Inflammatory macrophage (primary cell): ENCODE data around the gene SPACA9.
A peak's percentile ranks its signal among the peaks of the same experiment; 100 is the strongest.

Source experiments
- DNase-seq, 2 donors: peaks; one replicate each; pipeline ENCODE4 v3.0.0-alpha.2; 2020 to 2022
- total RNA-seq, 18 experiments: gene quantifications; one replicate each; lab custom pipeline; 2026; ENCODE audit warnings: mixed read lengths in 6 of 18, inconsistent platforms in 2 of 18; lab: John Stamatoyannopoulos, UW

Gene SPACA9
- total RNA-seq, result 0.46 to 1.8 (median 1.3) reads per million in 18 experiments

- DNase-seq, result peak in 1 of 2 donors; percentile 15
Observed at GRCh38 chr9:132878695-132879456, at the start of gene SPACA9. Gene SPACA9 (plus strand): TSS chr9:132878898. CDS start chr9:132883948, 5,050 bp downstream.

- no peak for DNase-seq
Observed at GRCh38 chr9:132832171-132832881, 46.4 kb upstream of the SPACA9 start.

GRCh38 chr9:132833550-132834121, 45.1 kb upstream of the SPACA9 start:
- no peak for DNase-seq

- DNase-seq, result no peak
Observed at GRCh38 chr9:132834343-132834742, 44.4 kb upstream of the SPACA9 start.

- DNase-seq, result no peak
Observed at GRCh38 chr9:132837501-132838286, 41.0 kb upstream of the SPACA9 start.

GRCh38 chr9:132838291-132838690, 40.4 kb upstream of the SPACA9 start:
- DNase-seq, result no peak

GRCh38 chr9:132840980-132841379, 37.7 kb upstream of the SPACA9 start:
- DNase-seq, result no peak

- DNase-seq, result no peak
Observed at GRCh38 chr9:132842124-132843044, 36.3 kb upstream of the SPACA9 start.

- no peak for DNase-seq
Observed at GRCh38 chr9:132846109-132846917, 32.4 kb upstream of the SPACA9 start.

- no peak for DNase-seq
Observed at GRCh38 chr9:132846918-132847515, 31.7 kb upstream of the SPACA9 start.

GRCh38 chr9:132849185-132849706, 29.5 kb upstream of the SPACA9 start:
- no peak for DNase-seq

- no peak for DNase-seq
Observed at GRCh38 chr9:132853482-132853881, 25.2 kb upstream of the SPACA9 start.

- no peak for DNase-seq
Observed at GRCh38 chr9:132854832-132855231, 23.9 kb upstream of the SPACA9 start.

- DNase-seq, result no peak
Observed at GRCh38 chr9:132855904-132856303, 22.8 kb upstream of the SPACA9 start.

- DNase-seq, result no peak
Observed at GRCh38 chr9:132857031-132857430, 21.7 kb upstream of the SPACA9 start.

- DNase-seq, result no peak
Observed at GRCh38 chr9:132857616-132858342, 20.9 kb upstream of the SPACA9 start.

GRCh38 chr9:132858751-132859150, 19.9 kb upstream of the SPACA9 start:
- DNase-seq, result no peak

GRCh38 chr9:132861666-132862065, 17.0 kb upstream of the SPACA9 start:
- DNase-seq, result no peak

GRCh38 chr9:132862533-132862932, 16.2 kb upstream of the SPACA9 start:
- no peak for DNase-seq
